Neutrophil (primary cell): ENCODE measurements around the gene ARL6IP4.

ENCODE experiments used
- H3K27ac ChIP-seq: fragments of 200-600 bp; sonication (generic); 2 replicates; pipeline ENCODE4 v1.5.1; 2016; ENCODE audit warnings: mild to moderate bottlenecking, moderate library complexity
- H3K27me3 ChIP-seq: fragments of 200-600 bp; sonication (generic); 2 replicates; pipeline ENCODE4 v1.6.0; 2016; ENCODE audit warnings: mild to moderate bottlenecking
- H3K36me3 ChIP-seq: fragments of 200-600 bp; sonication (generic); 2 replicates; pipeline ENCODE4 v1.5.1; 2017
- H3K4me1 ChIP-seq, 2 experiments: fragments of 200-600 bp in 1 of 2; sonication (generic) in 1 of 2; 1 replicate in 1 of 2; 2 replicates in 1 of 2; pipeline versions ENCODE4 v1.5.1 to v1.6.1; 2013 to 2016; ENCODE audit warnings: low read depth in 1 of 2, low read length in 1 of 2, mild to moderate bottlenecking in 1 of 2, moderate library complexity in 1 of 2; ENCODE audit not compliant: control insufficient read depth in 1 of 2, insufficient read depth in 1 of 2
- H3K4me3 ChIP-seq, 2 experiments: fragments of 200-600 bp in 1 of 2; sonication (generic) in 1 of 2; 1 replicate in 1 of 2; 2 replicates in 1 of 2; pipeline ENCODE4 v1.5.1; 2013 to 2016; ENCODE audit warnings: low read depth in 1 of 2, low read length in 1 of 2, mild to moderate bottlenecking in 1 of 2, moderate library complexity in 1 of 2
- H3K9me3 ChIP-seq: fragments of 200-600 bp; sonication (generic); 2 replicates; pipeline ENCODE4 v1.5.1; 2016
- CTCF ChIP-seq: fragments of 200-600 bp; sonication (generic); IDR thresholded peaks from 2 replicates; pipeline ENCODE4 v1.5.1; 2016; ENCODE audit warnings: antibody characterized with exemption

Gene ARL6IP4

GRCh38 chr12:122994140-122994675 is 13.7 kb downstream of the ARL6IP4 start:
- Histone ChIP-seq H3K4me1 (no peaks in the 10 kb centered on the region), H3K27me3 (no peaks in the 10 kb centered on the region), H3K27ac (no peak overlapping the region), H3K36me3 (no peaks in the 10 kb centered on the region), H3K9me3 (no peaks in the 10 kb centered on the region), H3K4me3 (no peak overlapping the region)
- no peak for TF ChIP-seq CTCF

- no peaks in the 10 kb centered on the region for H3K9me3 ChIP-seq
- H3K4me1 ChIP-seq = no peaks in the 10 kb centered on the region
- no peaks in the 10 kb centered on the region for H3K27me3 ChIP-seq
- no peak overlapping the region for H3K27ac ChIP-seq
- no peak for TF ChIP-seq CTCF
- no peak overlapping the region for H3K4me3 ChIP-seq
- H3K36me3 ChIP-seq = no peaks in the 10 kb centered on the region
Observed at GRCh38 chr12:122994781-122995502, 14.5 kb downstream of the ARL6IP4 start.

GRCh38 chr12:122995503-122996187 is 15.2 kb downstream of the ARL6IP4 start:
- Histone ChIP-seq H3K27ac (no peak overlapping the region), H3K36me3 (no peaks in the 10 kb centered on the region), H3K4me3 (no peak overlapping the region), H3K9me3 (no peaks in the 10 kb centered on the region), H3K27me3 (no peaks in the 10 kb centered on the region), H3K4me1 (no peaks in the 10 kb centered on the region)
- no peak for TF ChIP-seq CTCF

GRCh38 chr12:122996188-122996601 is 15.7 kb downstream of the ARL6IP4 start:
- H3K4me1 ChIP-seq = no peaks in the 10 kb centered on the region
- no peaks in the 10 kb centered on the region for H3K27me3 ChIP-seq
- no peak overlapping the region for H3K4me3 ChIP-seq
- no peaks in the 10 kb centered on the region for H3K36me3 ChIP-seq
- no peak overlapping the region for H3K27ac ChIP-seq
- TF ChIP-seq CTCF = no peak
- no peaks in the 10 kb centered on the region for H3K9me3 ChIP-seq

GRCh38 chr12:122996621-122997342 is 16.3 kb downstream of the ARL6IP4 start:
- Histone ChIP-seq H3K4me1 (no peaks in the 10 kb centered on the region), H3K4me3 (no peak overlapping the region), H3K27ac (no peak overlapping the region), H3K36me3 (no peaks in the 10 kb centered on the region), H3K27me3 (no peaks in the 10 kb centered on the region), H3K9me3 (no peaks in the 10 kb centered on the region)
- TF ChIP-seq CTCF = no peak
